HepG2 (cell line): Measurements from ENCODE around the gene GPR107. TPM values are rescaled to one million over a fixed set of nuclear protein-coding genes. Genes with fewer than 3 reads are reported as not detected.

ENCODE experiments used
- GATA4 ChIP-seq: sonication (generic); IDR thresholded peaks from 2 replicates; pipeline ENCODE4 v1.6.1; 2016; ENCODE audit warnings: antibody characterized with exemption, low read depth, borderline replicate concordance
- GFI1 ChIP-seq: sonication (generic); formaldehyde crosslinking; IDR thresholded peaks from 2 replicates; pipeline ENCODE4 v1.5.0; 2020; ENCODE audit warnings: missing genetic modification reagents, mild to moderate bottlenecking, borderline replicate concordance
- GLI4 ChIP-seq: sonication (generic); formaldehyde crosslinking; IDR thresholded peaks from 2 replicates; pipeline ENCODE4 v1.5.1; 2020; ENCODE audit warnings: missing genetic modification reagents, mild to moderate bottlenecking, moderate library complexity, borderline replicate concordance
- GTF2F1 ChIP-seq: fragments of 150-350 bp; IDR thresholded peaks from 2 replicates; pipeline ENCODE4 v1.6.1; 2014; ENCODE audit warnings: low read length
- GZF1 ChIP-seq: sonication (generic); formaldehyde crosslinking; IDR thresholded peaks from 2 replicates; pipeline ENCODE4 v1.5.1; 2020; ENCODE audit warnings: mild to moderate bottlenecking, missing genetic modification reagents
- HES4 ChIP-seq: sonication (generic); formaldehyde crosslinking; IDR thresholded peaks from 2 replicates; pipeline ENCODE4 v1.9.0; 2021; ENCODE audit warnings: mild to moderate bottlenecking, missing genetic modification reagents, borderline replicate concordance
- HNRNPH1 ChIP-seq: fragments of 200-400 bp; formaldehyde crosslinking; optimal IDR thresholded peaks from 2 replicates; pipeline ENCODE3; 2017; ENCODE audit warnings: mild to moderate bottlenecking, low read depth, low read length
- JUN ChIP-seq: sonication (generic); formaldehyde crosslinking; IDR thresholded peaks from 2 replicates; pipeline ENCODE4 v1.4.0; 2020; ENCODE audit warnings: mild to moderate bottlenecking, missing genetic modification reagents
- MAFK ChIP-seq, 2 experiments: IDR thresholded peaks in 1 of 2; conservative IDR thresholded peaks in 1 of 2; 2 replicates each; pipeline ENCODE4 v1.6.1; 2011; ENCODE audit warnings: improper control_type of control experiment in 2 of 2, low read length in 2 of 2
- MED13 ChIP-seq: sonication (generic); formaldehyde crosslinking; IDR thresholded peaks from 2 replicates; pipeline ENCODE4 v1.5.0; 2020; ENCODE audit warnings: missing genetic modification reagents
- REPIN1 ChIP-seq: sonication (generic); formaldehyde crosslinking; IDR thresholded peaks from 2 replicates; pipeline ENCODE4 v1.8.0; 2022; ENCODE audit warnings: missing genetic modification reagents, low read depth, mild to moderate bottlenecking, borderline replicate concordance
- RXRA ChIP-seq: sonication (generic); formaldehyde crosslinking; IDR thresholded peaks from 2 replicates; pipeline ENCODE4 v1.5.1; 2020; ENCODE audit warnings: missing genetic modification reagents
- SMARCC2 ChIP-seq: fragments of 450-650 bp; IDR thresholded peaks from 2 replicates; pipeline ENCODE4 v1.6.1; 2017; ENCODE audit warnings: antibody characterized with exemption, mild to moderate bottlenecking
- ZFP37 ChIP-seq: sonication (generic); formaldehyde crosslinking; IDR thresholded peaks from 2 replicates; pipeline ENCODE4 v1.4.0; 2020; ENCODE audit warnings: missing genetic modification reagents, borderline replicate concordance
- ZNF180 ChIP-seq: sonication (generic); formaldehyde crosslinking; IDR thresholded peaks from 2 replicates; pipeline ENCODE4 v1.4.0; 2020; ENCODE audit warnings: low read depth, missing genetic modification reagents, borderline replicate concordance
- ZNF274 ChIP-seq: sonication (generic); formaldehyde crosslinking; IDR thresholded peaks from 2 replicates; pipeline ENCODE4 v1.5.1; 2020; ENCODE audit warnings: mild to moderate bottlenecking, missing genetic modification reagents
- ZNF652 ChIP-seq: IDR thresholded peaks from 2 replicates; pipeline ENCODE4 v1.6.1; 2016; ENCODE audit warnings: low read depth, borderline replicate concordance
- ZNF672 ChIP-seq: sonication (generic); formaldehyde crosslinking; IDR thresholded peaks from 2 replicates; pipeline ENCODE4 v1.8.1; 2022; ENCODE audit warnings: missing genetic modification reagents
- ZNF792 ChIP-seq: IDR thresholded peaks from 2 replicates; pipeline ENCODE4 v1.6.1; 2016
- polyA plus RNA-seq, 8 experiments: library from polyadenylated mRNA; depleted of rRNA in 3 of 8; stranded (reverse) in 7 of 8; unstranded in 1 of 8; fragments of >200 nt; fragmentation: Illumina TruSeq in 4 of 8; extraction: Trizol in 4 of 8; gene quantifications; 2 replicates each; pipeline versions ENCODE4 v1.2.1 to v1.2.3, GENCODE V29; 2011 to 2016; ENCODE audit warnings: low read depth in 4 of 8, missing spikeins in 1 of 8, mixed read lengths in 1 of 8; ENCODE audit not compliant: insufficient read depth in 1 of 8
- total RNA-seq, 5 experiments: library from RNA; depleted of rRNA; stranded (reverse); fragments of >200 nt; fragmentation: Illumina TruSeq; extraction: Trizol; gene quantifications; 2 replicates each; pipeline ENCODE4 v1.2.3, GENCODE V29; 2016; ENCODE audit warnings: low read depth in 1 of 5
- TF ChIP-seq, protein P1 (sequence below): sonication (generic); formaldehyde crosslinking; IDR thresholded peaks from 2 replicates; pipeline ENCODE4 v1.8.1; 2023; ENCODE audit warnings: mild to moderate bottlenecking, inconsistent platforms, moderate library complexity, missing genetic modification reagents, borderline replicate concordance
- TF ChIP-seq, protein P2 (sequence below): sonication (generic); formaldehyde crosslinking; IDR thresholded peaks from 2 replicates; pipeline ENCODE4 v1.5.1; 2020; ENCODE audit warnings: mild to moderate bottlenecking, missing genetic modification reagents, moderate library complexity
- TF ChIP-seq, protein P3 (sequence below): IDR thresholded peaks from 2 replicates; pipeline ENCODE4 v1.6.1; 2012; ENCODE audit warnings: low read depth, low read length, improper control_type of control experiment
- TF ChIP-seq, protein P4 (sequence below): IDR thresholded peaks from 2 replicates; pipeline ENCODE4 v1.6.1; 2016; ENCODE audit warnings: missing biosample characterization, missing genetic modification reagents, low read depth

Gene GPR107
- total and polyA plus RNA-seq, 2 of the 13 experiments (the other 11 are each of a cell fraction or from before 2014, with no cell fraction given), result 22.5 to 24.4 TPM

DNA sequence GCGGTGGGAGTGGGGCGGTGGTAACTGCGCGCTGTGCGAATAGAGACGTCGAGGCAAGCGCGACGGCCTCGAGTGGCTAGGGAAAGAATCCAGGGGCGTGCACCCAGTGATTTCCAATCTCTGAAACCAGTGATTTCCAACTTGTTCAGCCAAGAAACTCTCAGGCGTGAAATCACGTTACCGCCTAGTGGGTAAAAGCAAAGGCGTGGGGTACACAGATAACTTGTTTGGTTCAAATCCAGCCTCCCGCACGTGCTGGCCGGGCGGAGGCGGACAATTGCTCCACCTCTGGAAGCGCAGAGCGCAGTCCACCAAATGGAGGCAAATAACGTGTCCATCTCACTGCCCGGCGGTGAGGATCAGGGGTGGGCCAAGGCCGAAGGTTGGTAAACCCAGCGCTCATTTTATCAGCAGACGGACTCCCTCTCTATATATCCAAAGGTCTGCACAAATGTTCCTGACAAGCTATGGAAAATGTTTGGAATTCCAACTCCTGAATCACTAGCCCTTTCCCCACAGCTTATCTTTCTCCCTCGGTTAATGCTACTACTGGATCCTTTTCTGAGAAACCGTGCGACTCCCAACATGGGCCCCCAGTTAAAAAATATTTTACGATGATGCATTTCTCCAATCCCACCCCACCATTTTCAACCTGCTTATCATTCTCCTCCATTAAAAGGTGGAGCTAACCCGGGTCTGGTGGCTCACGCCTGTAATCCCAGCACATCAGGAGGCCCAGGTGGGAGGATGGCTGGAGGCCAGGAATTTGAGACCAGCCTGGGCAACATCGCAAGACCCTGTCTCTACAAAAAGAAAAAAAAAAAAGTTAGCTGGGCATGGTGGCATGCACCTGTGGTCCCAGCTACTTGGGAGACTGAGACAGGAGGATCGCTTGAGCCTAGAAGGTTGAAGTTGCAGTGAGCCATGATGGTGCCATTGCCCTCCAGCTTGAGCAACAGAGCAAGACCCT is 9.8 kb upstream of the GPR107 start (continued):
- TF ChIP-seq, protein P1, sequence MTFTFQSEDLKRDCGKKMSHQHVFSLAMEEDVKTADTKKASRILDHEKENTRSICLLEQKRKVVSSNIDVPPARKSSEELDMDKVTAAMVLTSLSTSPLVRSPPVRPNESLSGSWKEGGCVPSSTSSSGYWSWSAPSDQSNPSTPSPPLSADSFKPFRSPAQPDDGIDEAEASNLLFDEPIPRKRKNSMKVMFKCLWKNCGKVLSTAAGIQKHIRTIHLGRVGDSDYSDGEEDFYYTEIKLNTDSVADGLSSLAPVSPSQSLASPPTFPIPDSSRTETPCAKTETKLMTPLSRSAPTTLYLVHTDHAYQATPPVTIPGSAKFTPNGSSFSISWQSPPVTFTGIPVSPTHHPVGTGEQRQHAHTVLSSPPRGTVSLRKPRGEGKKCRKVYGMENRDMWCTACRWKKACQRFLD, result peak; percentile 56; the same call in 1 of the 2 replicates
- TF ChIP-seq SMARCC2 (no peak), ZNF652 (CRISPR knock-in tag) (no peak), MED13 (CRISPR knock-in tag) (no peak), ZFP37 (CRISPR knock-in tag) (no peak), GZF1 (CRISPR knock-in tag) (no peak), MAFK (conservative IDR thresholded peaks at IDR 0.05 in 1 of 2, IDR thresholded peaks at IDR 0.05 in 1 of 2; ENCODE audit: low read length in 2 of 2) (no peak), GFI1 (0 out of 2 replicates have a peak, but pooled peaks have one; percentile 36), GTF2F1 (no peak), REPIN1 (CRISPR knock-in tag) (peak; percentile 26; the same call in 1 of the 2 replicates), JUN (CRISPR knock-in tag) (peak; percentile 50; the same call in 1 of the 2 replicates), ZNF672 (no peak), GLI4 (CRISPR knock-in tag) (peak; percentile 66; the same call in 1 of the 2 replicates), GATA4 (no peak), RXRA (peak; percentile 75), ZNF792 (CRISPR knock-in tag) (no peak; the same call in 1 of the 2 replicates), HNRNPH1 (no peak), ZNF180 (CRISPR knock-in tag) (no peak), HES4 (CRISPR knock-in tag) (no peak), ZNF274 (peak; percentile 69; the same call in 1 of the 2 replicates)
- TF ChIP-seq, protein P2, sequence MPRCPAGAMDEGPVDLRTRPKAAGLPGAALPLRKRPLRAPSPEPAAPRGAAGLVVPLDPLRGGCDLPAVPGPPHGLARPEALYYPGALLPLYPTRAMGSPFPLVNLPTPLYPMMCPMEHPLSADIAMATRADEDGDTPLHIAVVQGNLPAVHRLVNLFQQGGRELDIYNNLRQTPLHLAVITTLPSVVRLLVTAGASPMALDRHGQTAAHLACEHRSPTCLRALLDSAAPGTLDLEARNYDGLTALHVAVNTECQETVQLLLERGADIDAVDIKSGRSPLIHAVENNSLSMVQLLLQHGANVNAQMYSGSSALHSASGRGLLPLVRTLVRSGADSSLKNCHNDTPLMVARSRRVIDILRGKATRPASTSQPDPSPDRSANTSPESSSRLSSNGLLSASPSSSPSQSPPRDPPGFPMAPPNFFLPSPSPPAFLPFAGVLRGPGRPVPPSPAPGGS (CRISPR knock-in tag), result 0 out of 2 replicates have a peak, but pooled peaks have one; percentile 81
- TF ChIP-seq, protein P3, sequence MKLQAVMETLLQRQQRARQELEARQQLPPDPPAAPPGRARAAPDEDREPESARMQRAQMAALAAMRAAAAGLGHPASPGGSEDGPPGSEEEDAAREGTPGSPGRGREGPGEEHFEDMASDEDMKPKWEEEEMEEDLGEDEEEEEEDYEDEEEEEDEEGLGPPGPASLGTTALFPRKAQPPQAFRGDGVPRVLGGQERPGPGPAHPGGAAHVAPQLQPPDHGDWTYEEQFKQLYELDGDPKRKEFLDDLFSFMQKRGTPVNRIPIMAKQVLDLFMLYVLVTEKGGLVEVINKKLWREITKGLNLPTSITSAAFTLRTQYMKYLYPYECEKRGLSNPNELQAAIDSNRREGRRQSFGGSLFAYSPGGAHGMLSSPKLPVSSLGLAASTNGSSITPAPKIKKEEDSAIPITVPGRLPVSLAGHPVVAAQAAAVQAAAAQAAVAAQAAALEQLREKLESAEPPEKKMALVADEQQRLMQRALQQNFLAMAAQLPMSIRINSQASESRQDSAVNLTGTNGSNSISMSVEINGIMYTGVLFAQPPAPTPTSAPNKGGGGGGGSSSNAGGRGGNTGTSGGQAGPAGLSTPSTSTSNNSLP, result peak; percentile 70; the same call in 1 of the 2 replicates
- TF ChIP-seq, protein P4, sequence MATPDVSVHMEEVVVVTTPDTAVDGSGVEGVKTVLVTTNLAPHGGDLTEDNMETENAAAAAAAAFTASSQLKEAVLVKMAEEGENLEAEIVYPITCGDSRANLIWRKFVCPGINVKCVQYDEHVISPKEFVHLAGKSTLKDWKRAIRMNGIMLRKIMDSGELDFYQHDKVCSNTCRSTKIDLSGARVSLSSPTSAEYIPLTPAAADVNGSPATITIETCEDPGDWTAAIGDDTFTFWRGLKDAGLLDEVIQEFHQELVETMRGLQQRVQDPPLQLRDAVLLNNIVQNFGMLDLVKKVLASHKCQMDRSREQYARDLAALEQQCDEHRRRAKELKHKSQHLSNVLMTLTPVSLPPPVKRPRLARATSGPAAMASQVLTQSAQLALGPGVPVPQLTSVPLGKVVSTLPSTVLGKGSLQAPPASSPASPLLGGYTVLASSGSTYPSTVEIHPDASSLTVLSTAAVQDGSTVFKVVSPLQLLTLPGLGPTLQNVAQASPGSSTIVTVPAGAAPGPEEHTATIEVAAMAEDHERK (CRISPR knock-in tag), result no peak
